Measurements from ENCODE around the gene TMEM131L. TPM values are rescaled to one million over a fixed set of nuclear protein-coding genes. Genes with fewer than 3 reads are reported as not detected.
A peak's percentile ranks its signal among the peaks of the same experiment; 100 is the strongest.
"Not testable (repeated sequence)": the region's sequence is repeated elsewhere in the genome, so short reads cannot be mapped to it uniquely, and the experiment has no call there.

Gene TMEM131L
- polyA plus RNA-seq, 3 donors = 25.1 to 30.2 (median 26.6) TPM

- DNase-seq = no peak
Measured at GRCh38 chr4:153649572-153649991, 183.4 kb downstream of the TMEM131L start.

DNA sequence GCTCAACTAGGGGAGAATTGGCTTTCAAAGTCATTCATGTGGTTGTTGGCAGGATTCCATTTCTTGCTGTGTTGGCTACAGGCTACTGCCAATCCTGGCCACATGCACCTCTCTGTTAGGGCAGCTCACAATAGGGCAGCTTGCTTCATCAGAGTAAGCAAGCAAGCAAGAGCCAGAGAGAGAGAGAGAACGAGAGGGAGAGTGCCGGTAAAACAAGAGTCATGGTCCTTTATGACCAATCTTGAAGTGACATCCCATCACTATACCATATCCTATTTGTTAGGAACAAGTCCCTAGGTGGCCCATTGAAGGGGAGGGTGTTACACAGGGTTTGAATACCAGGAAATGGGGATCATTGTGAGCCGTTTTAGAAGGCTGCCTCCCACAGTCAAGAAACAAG lies 185.0 kb downstream of the TMEM131L start:
- no peak for DNase-seq

DNA sequence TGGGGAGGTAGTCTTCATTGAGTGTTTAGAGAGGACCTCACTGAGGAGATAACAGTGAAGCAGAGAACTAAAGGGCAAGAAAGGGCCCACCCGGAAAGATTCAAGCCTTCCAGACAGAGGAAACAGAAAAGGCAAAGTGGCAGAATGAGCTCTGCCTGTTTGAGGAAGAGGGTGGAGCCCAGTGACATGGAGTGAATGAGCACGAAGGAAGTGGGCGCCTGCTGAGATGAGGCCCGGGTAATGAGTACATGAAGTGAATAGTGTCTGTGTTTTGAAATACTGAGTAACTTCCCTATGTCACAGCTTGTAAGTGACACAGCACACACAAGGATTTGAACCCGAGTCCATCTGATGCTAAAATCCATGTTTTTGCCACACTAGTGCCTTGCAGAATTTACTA lies 185.4 kb downstream of the TMEM131L start:
- DNase-seq = no peak

- no peak for DNase-seq
Measured at GRCh38 chr4:153652051-153652784, 186.1 kb downstream of the TMEM131L start.

DNA sequence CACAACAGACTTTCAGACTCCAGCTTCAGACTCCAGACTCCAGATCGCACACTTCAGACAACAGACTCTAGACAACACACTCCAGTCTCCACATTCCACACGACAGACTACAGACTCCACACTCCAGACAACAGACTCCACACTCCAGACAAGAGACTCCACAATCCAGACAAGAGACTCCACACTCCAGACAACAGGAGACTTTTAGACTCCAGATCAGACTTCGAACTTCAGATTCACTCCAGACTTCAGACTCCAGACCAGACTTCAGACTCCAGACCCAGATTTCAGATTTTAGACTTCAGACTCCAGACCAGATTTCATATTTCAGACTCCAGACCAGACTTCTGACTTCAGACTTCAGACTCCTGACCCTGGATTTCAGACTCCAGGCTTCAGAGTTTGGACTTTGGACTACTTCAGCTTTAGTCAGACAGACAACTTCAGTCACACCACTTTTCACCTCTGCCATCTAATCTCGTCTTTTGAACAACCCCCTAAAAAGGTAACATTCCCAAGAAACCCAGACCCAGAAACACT lies 188.9 kb downstream of the TMEM131L start:
- no peak for DNase-seq

GRCh38 chr4:153655928-153656327 lies 189.8 kb downstream of the TMEM131L start:
- DNase-seq = no peak

- no peak for DNase-seq
Measured at GRCh38 chr4:153661215-153661822, 195.2 kb downstream of the TMEM131L start.

GRCh38 chr4:153661908-153662307 lies 195.7 kb downstream of the TMEM131L start:
- no peak for DNase-seq

- no peak for DNase-seq
Measured at GRCh38 chr4:153663667-153664066, 197.5 kb downstream of the TMEM131L start.

- DNase-seq = not testable (repeated sequence)
Measured at GRCh38 chr4:153666505-153666904, 200.3 kb downstream of the TMEM131L start.

GRCh38 chr4:153668647-153669046 lies 202.5 kb downstream of the TMEM131L start:
- DNase-seq = no peak

DNA sequence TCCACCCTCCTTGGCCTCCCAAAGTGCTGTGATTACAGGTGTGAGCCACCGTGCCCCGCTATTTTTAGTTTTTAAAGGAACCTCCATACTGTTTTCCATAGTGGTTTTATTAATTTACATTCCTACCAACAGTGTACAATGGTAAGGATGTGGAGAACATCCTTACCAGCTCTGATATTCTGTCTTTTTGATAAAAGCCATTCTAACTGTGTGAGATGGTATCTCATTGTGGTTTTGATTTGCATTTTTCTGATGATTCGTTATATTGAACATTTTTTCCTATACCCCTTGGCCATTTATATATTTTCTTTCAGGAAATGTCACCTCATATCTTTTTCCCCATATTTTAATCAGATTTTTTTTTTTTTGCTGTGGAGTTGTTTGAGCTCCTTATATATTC lies 203.7 kb downstream of the TMEM131L start:
- DNase-seq = no peak

- no peak for DNase-seq
Measured at GRCh38 chr4:153676486-153676885, 210.3 kb downstream of the TMEM131L start.

GRCh38 chr4:153676984-153677383 lies 210.8 kb downstream of the TMEM131L start:
- DNase-seq = no peak

- DNase-seq = no peak
Measured at GRCh38 chr4:153679486-153679885, 213.3 kb downstream of the TMEM131L start.

DNA sequence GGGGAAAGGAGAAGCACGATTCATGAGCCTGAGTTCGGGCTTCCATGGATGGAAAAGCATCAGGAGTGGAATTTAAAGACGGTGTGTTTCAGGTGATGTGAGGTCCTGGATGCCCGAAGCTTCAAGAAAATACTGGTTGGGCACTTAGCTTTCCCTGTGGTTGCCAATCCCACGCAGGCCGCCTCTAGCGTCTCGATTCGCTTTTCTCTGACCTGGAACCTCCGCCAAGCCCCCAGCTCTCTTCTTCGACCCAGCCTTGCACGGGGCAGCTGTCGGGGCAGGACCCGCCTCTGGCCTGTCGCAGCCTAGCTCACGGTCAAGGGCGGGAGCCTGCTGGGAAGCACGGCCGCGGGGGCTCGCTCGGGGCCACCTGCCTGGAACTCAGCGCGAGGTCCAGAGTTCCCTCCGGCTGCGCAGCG lies 217.6 kb downstream of the TMEM131L start:
- DNase-seq = no peak

DNA sequence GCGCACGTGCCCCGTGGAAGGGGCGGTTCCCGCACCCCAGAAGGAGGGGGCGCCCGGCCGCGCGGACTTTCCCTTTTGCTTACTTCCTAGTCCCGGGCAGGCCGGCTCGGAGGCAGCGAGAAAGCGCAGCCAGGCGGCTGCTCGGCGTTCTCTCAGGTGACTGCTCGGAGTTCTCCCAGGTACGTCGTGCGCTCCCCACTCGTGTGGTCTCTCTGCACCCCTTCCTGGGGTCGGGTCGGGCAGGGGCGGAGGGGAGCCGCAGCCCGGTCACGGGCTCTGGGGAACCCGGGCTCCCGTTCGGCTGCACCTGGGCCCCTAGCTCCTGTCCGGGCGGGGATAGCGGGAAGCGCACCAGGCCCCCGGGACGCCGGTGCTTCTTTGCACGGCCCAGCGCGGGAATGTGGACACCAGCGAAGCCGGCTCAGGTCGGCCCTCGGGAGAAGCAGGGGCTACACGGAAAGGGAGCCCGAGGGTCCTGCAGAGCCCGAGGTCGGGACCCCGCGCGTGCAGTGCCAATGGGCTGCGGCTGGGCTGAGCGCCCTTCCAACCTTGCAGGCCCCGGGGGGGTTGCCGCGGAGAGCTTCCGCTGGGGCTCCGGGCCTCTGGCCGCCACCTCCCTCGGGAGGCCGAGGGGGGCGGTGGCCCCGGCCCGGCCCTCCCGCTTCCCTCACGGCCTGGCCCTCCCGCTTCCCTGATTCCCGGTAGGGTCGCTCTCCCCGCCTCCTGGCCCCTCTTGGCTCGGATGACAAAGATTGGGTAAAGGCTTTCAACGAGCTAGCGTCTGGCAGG lies 218.2 kb downstream of the TMEM131L start, which contains the start of gene TLR2:
TSS of gene TLR2 (plus strand) at position 99 of the 789 bp plus-strand sequence. CDS start 18,628 bp downstream, outside the sequence.
- peak; percentile 47 for DNase-seq

DNA sequence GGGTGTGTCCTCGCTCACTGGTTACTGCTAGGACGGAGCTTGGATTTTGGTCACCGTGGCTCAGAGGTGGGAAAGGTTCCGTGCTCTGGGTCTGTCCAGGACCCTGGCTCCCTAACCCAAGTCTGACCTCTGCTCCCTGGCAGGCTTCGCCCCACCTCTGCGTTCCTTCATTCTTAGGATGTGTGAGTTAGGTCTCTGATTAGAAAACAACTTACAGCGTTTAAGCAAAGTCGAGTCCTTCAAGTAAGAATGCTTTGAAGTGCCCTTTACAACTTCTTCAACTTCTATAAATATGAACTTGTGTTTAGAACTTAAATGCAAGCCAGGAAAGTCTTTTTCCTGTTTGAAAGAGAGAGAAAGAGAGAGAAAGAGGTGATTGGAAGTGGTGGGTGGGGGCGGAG lies 218.8 kb downstream of the TMEM131L start:
- DNase-seq = no peak

Measured in renal pelvis (tissue), 4 donors.